GM19351 (cell line): ENCODE data around the gene MYLK.
"Not testable (repeated sequence)": the region's sequence is repeated elsewhere in the genome, so short reads cannot be mapped to it uniquely, and the experiment has no call there.

Experiments
- ATAC-seq: cut with Tn5 transposase; IDR thresholded peaks from one replicate; pipeline ENCODE4 v1.9.1; 2021; ENCODE audit warnings: mild to moderate bottlenecking, moderate library complexity; ENCODE audit not compliant: unreplicated experiment

The MYLK gene

DNA sequence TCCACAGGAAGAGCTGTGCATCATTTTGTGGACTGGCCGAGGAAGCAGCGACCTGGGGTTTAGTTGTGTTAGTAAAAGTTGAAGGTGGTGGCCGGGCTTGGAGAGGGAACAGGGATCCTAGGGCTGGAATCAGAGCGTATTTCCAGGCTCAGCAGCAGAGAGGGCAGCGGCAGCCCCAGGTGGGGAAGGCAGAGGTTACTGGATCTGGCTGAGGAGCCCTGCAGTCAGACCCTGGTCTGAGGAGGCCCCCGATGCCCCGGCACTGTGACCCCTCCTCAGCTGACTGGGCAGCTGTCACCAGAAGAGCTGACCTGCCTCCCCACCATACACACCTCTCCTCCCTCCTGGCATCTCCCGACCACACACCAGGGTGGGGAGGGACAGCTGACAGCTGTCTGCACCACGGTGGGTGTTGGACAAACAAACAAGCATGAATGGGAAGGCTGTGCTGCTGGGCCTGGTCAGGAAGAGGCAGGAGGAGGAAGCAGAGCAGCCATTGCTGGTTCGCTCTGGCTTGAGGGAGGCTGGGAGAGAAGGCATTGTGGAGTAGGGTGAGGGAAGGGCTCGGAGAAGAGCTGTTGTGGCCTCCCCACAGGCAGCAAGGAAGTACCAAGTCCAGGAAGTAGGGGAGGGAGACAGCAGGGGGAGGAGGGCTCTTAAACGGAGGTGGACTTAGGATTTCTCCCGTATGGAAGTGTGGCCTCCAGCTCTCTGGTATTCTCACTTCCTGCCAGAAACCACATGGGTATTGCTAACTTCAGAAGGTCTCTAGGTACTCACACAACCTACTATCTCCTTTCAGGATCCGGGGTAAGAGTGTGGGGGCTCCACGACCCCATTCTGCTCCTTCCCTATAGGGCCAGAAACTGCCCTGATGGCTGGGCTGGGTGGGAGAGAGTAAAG is 249.7 kb downstream of the MYLK start:
- ATAC-seq: no peak

DNA sequence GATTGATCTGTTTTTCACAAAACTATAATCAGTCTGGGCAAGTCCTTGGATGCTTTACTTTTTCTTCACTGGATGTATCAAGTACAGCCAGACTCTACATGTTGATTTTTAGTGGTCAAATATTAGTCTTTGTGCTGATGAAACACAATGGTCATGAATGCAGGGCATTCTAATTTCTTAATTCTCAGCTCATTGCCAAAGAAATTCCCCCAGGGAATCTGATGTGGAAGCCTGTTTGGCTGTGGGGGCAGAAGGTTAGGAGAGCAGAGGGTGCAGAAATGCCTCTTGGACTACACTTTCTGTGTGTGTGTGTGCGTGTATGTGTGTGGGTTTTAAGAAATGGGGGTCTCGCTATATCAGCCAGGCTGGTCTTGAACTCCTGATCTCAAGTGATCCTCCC is 250.6 kb downstream of the MYLK start:
- ATAC-seq: no peak

DNA sequence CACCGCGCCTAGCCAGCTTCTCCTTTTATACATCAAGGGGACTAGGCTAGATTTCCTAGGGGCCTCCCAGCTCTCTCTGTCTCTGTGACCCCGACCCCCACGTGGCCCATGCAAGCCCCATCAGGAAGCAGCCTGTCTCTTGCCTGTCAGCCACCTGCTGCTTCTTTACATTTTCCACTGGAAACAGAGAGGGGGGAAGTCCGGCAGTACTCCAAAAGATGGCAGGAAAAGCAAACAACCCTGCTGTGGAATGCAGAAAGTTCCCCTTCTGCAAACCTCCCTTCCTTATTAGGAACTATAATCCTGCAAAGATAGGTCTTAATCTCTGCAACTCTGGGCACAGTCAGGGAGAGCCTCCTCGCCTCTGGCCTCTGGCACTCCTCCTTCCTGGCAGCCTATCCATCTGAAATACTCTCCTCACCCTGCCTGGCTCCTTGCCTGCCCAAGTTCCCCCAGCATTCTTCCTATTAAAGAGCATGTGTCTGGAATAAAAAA is 251.9 kb downstream of the MYLK start:
- ATAC-seq: no peak

- ATAC-seq: no peak
Measured at GRCh38 chr3:123629747-123630047, 254.4 kb downstream of the MYLK start.

DNA sequence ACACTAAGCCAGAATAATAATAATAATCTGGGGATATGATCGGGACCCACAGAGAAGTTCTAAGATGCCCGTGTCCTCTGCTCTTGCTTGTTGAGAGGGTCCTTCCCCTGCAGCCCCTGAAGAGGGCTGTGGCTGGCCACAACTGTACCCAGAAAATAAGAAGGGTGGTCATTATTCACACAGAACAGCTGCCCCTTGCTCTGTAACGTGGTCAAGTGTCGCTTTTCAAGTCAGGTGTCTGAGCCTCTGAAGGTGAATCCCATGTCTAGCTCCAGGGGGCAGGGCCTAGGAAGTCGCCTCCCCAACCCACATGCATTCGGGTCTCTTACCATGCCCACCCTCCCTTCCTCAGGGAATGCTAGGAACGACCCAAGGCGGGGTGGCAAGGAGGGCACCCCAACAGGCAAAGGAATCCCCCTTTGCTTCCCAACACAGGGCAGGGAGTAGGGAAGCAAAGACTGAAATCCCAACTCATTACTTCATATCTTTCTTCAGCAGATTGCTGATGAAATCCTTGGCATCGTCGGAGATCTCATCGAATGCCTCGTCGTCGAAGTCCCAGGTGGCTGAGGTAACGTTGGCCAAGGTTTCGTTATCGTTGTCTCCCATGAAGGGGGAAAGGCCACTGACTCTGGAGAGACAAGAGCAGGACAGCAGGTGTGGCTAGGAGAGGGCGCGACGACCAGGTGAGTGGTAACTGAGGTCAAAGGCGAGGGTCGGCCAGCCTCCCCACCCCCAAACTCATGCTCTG is 255.0 kb downstream of the MYLK start:
- ATAC-seq: no peak

DNA sequence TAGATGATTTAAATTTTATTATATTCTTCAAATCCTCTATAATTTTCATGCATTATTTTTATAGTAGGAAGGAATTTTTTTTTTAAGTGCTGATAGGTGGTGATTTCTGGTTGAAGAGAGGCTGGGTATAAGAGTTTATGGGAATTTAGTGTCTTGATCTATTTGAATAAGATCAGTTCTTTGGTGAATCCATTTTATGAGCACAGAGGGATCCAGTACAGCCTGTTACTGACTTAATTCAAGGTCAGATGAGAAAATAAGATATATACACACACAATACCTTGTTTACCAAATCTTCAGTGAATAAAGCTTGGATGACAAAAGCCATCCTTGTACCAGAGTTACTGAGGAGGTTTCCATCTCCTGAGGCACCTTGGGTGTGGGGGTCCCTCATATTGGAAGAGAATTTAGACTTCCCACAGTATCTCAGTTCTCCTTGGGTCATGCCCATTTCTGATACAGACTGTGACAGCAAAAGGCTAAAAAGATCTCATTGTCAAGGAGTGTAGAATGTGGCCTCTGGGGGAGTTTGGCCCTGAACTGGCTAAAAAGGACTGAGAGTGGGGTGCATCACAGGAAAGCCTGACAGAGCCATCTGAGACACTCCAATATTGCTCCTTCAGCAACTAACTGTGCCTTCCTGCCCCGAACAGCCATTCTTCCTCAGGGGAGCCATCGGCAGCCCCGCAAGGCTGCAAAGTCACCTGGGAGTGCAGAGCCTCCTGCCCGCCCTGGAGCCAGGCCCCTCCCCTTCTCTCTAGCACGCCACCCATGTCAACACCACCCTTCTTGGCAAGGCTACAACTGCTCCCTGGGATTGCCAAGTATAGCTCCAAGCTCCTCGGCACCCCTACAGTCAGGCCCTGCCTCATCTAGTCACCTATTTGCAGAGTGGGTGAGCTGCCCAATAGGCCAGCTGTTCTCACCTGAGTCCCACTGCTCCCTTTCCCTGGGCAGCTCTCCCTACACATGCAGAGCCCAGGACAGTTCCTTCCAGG is 256.2 kb downstream of the MYLK start:
- no peak for ATAC-seq

DNA sequence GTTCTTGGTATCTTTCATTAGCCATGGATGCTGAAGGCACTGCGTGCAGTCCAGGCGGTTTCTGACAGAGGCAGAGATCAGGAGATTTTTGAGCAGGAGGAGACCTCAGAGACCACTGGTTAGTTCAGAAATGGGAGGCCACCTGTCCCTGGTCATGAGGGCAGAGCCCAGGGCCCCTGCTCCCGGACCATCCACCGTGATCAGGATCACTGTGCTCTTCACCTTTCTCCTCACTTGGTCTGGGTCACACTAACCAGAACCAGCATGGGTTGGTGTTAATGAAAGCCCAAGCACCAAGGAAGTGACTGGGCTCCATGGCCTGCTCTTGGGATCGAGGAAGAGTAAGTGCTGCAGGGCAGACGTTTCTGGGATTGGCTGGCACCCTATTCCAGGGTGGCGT is 257.3 kb downstream of the MYLK start:
- ATAC-seq: no peak

- ATAC-seq: no peak
Measured at GRCh38 chr3:123624302-123624701, 259.8 kb downstream of the MYLK start.

DNA sequence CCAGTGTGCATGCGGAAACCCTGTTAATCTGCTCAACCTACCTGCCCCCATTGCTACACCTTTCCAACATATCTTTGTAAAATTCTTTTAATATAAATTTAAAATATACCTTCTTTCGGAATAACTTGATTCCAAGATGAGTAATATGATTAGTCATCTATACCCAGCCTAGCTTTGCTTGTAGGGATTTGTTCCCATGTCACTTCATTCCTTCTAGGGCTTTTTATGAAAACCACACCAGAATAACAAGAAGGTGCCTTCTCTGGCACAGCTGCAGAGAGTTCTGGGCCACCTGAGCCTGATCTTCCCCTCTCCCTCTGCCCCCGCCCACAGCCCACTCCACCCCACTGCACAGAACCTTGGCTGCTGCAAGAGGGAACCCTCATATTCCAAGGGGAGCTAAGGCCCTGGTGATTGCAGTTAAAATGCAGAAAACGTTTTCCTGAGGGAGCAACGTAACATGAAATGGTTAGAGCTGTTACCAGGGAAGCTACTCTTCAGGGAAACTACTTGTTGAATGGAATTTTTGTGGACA is 260.7 kb downstream of the MYLK start:
- no peak for ATAC-seq

- no peak for ATAC-seq
Measured at GRCh38 chr3:123622766-123623165, 261.4 kb downstream of the MYLK start.

DNA sequence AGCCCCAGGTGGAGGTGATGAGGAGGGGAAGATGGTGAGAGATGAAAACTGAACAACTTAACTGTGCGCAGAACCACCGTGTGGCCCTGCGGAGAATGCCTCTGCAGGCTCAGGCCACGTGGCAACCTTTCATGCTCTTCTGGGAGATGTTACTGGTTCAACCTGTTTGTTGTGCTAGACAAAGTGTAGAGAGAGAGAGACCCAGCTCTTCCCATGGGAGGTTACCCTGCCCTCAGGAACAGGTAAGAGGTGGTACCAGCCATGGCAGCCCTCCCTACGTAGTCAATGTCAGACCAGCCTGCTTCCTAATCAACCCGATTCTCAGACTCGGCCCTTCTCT is 262.3 kb downstream of the MYLK start:
- no peak for ATAC-seq

DNA sequence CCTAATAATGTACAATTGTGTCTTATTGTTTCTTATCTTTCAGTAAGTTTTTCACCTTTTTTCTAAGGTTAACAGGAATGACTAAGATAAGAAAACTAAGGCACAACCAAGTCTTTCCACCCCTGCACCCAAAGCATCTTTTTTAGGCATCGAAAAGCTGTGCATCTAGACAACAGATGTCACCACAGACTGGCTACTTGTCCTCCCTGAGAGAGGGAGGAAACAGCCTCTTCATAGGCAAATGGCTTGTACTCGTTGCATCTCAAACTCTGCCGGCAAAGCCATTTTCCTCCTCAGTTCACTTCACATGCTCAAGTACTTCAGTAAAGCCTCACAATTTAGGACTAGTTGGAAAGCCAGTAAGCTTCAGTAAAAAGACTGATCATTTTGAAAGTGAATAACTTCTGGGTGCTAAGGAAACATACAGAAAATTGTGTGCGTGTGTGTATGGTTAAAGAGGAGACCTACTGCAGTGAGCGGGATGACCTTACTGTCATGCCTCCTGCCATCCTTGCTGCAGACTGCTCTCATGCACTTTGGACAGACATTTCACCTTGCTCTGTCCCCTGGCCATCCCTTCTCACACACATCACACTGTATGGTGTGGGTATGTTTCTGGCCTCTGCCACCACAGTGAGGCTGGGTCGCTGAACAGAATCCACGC is 262.8 kb downstream of the MYLK start:
- ATAC-seq: no peak

GRCh38 chr3:123620343-123620742 is 263.8 kb downstream of the MYLK start:
- ATAC-seq: no peak

DNA sequence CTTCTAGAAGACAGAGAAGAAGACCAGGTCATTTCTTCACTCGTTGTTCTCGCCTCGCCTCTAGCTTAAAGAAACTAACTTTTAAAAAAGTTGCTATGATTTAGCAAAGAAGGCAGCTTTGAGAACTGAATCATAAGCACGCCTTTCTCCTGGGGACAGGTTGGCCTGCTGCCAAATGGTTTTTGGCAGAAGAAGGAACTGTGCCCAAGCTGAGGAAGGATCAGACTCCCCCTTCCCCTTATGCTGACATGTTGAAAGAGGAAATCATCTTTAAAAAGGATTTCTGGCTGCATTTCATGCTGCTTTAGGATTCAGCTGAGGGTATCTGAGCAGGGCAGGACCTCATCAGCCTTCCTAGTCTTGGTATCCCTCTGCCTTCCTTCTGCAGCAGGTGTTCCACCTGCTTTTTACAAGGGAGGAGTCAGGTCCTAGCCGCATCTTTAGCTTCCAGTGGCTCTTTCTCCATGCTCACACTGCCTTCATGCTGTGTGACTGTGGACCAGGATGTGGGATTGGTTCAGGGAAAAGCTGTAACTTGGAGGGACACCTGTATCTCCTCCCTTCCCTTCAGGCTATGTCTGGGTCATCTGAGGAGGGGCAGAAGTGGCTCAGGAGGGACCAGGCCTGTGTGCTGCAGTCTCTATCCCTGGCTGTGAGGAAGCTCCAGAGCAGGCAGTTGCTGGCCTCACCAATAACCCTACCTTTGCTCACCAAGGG is 265.2 kb downstream of the MYLK start:
- no peak for ATAC-seq

DNA sequence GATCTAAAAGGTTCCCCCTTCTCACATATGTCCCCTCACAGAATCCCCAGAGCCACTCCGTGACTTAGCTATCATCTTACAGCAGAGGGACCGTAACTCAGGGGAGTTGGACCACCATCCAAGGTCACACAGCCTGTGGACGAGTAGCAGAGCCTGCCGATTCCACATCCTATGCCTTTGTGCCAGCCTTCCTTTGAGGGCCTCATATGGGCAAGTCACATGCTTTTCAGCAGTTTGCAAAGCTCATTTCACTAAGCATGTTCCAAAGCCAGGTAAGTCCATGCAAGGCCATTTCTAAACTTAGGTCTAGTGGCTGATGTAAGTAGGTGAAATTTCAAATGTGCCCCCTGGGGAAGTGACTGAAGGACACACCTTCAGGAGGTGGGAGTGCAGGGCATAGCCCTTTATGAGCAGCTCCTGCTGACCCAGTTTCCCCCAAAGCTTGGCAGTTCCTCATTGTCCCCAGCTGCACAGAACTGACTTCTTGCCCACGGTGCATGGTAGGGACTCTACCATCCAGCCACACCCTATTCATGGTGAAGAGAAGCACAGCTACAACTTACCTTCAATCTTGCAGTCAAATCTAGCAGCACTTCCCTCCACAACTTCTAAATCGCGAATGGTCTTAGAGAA is 265.9 kb downstream of the MYLK start:
- ATAC-seq: no peak

- ATAC-seq: no peak
Measured at GRCh38 chr3:123616593-123616992, 267.5 kb downstream of the MYLK start.

- no peak for ATAC-seq
Measured at GRCh38 chr3:123613543-123613942, 270.6 kb downstream of the MYLK start.

GRCh38 chr3:123611674-123612073 is 272.5 kb downstream of the MYLK start:
- ATAC-seq: not testable (repeated sequence)

DNA sequence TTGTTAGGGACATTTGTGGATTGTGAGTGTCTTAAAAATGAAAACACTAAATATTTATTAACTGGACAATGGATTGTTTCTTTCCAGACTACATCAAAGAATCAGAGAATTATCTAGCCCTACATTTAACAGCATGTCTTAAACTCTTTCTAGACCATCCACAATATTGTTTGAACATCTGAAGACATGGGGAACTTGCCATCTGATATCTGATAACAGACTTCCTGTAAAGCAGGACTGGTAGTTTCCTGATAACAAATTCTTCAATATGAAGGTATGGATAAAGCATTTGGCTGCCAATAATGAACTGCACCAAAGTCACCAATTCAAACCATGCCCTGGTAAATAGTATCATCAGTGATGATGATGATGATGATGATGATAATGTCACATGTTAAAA is 273.1 kb downstream of the MYLK start:
- ATAC-seq: no peak
